ENCODE measurements around the gene GNA12.
"Not testable (repeated sequence)": the region's sequence is repeated elsewhere in the genome, so short reads cannot be mapped to it uniquely, and the experiment has no call there.

The GNA12 gene

DNA sequence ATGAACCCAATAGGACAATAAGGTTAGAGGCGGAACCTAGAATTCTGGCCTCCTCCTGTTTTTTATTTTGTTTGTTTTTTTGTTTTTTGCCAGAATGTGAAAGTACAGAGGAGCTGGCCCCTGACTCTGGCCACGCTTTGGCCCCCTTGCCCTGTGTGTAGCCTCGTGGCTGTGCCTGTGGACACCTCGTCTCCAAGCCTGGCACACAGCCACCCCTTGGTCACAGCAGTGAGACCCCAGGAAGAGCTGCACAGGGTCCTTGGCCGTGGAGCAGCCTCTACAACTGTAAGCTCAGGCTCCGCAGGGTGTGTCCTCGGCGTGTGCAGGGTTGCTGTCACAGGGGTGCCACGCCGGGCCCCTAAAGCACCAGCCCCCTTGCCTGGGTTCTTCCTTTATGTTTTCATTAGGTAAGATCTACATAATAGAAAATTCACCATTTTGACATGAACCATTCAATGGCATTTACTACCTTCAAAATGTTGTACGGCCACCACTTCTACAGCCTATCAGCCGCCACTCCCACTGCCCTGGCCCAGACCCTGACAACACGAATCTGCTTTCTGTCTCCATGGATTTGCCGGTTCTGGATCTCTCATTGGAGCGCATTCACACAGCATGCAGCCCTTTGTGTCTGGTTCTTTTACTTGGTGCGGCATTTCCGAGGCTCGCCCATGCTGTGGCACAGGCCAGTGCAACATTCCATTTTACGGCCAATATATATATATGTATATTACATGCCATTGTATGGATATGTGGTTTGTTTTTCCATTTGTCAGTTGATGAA lies 105.2 kb downstream of the GNA12 start:
- DNase-seq = no peak

DNA sequence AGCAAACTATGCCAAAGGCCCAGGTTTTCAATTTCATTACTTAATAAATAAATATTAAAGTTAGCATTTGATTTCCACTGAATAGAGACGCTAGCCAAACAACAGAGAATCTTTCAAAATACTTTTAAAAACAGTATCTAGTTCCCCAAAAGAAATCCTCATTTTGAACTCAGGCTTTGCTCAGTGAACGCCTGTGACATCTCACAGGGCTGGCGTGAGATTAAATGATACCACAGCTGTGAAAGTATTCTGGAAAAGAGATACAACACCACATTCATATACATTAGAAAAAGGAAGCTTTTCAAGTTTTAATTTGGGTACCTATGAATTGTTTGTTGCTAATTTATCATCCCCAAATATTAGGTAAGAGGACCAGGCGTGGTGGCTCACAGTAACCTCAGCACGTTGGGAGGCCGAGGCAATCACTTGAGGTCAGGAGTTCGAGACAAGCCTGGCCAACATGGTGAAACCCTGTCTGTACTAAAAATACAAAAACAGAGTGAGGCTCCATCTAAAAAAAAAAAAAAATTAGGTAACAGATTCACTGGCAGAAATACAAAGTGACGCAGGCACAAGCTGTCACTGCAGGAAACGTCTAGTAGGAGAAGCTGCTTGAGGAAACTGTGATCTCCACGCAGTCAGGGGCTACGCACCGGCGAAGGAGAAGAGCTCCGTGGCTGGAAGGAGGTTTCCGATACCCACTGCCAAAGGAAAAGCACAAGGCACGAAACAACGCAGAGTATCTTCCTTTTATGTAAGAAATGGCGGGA lies 106.2 kb downstream of the GNA12 start:
- no peak for DNase-seq

DNA sequence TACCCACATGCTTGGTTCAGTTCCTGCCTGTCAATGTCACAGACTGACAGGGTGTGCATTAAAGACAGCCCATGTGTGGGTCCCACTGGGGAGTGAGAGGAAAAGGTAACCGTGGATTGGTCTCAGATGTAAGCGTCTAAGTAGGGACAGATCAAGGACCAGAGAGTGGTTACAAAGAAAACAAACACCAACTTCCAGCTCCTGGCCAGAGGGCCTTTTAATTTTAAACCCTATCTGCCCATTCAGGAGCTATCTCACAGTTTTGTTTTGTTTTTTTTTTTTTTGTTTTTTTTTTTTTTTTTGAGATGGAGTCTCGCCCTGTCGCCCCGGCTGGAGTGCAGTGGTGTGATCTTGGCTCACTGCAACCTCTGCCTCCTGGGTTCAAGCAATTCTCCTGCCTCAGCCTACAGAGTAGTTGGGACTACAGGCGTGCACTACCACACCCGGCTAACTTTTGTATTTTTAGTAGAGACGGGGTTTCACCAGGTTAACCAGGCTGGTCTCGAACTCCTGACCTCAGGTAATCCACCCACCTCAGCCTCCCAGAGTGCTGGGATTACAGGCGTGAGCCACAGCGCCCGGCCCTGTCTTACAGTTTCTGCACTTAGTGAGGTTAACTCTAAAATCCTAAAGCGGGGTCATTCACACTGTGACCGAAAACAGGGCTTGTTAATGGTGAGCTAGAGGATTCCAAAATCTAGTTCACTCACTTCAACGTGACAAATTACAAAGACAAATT lies 106.9 kb downstream of the GNA12 start:
- DNase-seq = not testable (repeated sequence)

DNA sequence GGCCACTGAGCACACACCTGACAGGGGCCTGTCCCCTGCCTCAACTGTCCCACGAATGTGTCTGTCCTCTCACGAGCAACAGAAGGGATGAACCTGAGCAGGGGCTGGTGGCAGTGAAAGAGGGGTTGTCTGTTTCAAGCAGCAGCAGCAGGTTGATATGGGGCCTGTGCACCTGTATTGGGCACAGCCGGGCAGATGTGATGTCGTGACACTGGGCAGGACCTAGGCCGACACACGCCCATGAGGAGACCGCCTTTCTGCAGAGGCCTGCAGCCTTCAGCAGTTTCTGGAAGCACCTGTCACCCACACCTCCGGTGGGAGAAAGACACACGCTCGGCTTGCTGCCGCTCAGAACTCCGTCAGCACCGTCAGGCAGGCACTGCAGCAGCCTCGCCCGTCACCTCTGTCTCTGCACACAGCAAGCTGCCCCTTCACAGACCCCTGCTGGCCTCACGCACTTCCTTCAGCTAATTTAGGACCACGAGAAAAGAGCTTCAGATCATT lies 107.6 kb downstream of the GNA12 start:
- no peak for DNase-seq

DNA sequence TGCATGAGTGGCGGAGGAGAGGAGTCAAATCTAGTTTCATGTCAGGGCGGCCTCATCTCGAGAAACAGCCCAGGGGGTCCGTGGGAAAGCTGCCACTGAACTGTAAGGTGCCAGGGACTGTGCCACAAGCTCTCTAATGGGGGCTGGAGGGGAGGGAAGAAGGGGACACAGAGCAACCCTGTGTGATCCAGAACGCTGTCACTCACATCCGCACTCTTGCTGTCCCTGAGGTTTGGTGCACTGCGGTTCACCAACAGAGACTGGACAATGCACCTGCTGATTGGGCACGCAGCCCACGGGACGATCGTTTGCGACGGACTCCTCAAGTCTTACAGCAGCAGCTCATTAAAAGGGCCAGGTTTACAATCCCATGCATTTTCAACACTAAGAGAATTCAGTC lies 108.4 kb downstream of the GNA12 start:
- DNase-seq = no peak

DNA sequence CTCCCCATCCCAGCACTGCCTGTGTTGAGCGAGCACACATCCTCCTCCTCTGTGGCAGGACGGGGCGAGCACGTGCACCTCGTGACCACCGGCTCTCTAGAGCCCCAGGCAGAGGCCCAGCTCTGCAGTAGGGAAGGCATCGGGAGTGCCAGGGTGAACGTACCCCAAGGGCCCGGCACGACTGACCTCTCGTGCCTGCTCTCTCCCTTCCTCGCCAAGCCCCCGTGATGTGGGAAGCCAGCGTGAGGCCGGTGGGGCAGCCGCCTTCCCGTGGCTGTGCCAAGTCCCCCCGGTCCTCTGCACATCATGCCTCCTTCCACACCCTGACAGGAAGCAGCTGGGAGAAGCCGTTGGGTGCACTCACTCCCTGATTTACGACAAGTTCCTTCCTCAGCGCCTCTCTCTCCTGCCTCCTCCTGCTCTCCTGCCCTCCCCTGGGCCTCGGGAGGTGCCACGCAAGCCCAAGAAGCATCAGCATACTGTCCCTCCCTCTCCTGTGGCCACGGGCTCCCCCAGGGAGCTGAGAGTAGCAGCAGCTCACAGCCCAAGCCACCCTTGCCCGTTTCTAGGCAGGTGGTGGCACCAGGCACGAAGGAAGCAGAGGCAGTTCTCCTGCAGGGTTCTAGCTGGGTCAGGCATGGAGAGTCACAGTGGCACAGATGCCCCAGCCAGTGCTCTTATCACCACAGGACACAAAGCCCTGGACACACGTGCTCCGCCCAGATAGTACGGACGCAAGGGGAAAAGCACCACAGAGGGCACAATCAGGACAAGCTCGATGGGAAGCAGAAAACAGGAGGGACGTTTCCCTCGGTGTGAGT lies 109.1 kb downstream of the GNA12 start:
- no peak for DNase-seq

DNA sequence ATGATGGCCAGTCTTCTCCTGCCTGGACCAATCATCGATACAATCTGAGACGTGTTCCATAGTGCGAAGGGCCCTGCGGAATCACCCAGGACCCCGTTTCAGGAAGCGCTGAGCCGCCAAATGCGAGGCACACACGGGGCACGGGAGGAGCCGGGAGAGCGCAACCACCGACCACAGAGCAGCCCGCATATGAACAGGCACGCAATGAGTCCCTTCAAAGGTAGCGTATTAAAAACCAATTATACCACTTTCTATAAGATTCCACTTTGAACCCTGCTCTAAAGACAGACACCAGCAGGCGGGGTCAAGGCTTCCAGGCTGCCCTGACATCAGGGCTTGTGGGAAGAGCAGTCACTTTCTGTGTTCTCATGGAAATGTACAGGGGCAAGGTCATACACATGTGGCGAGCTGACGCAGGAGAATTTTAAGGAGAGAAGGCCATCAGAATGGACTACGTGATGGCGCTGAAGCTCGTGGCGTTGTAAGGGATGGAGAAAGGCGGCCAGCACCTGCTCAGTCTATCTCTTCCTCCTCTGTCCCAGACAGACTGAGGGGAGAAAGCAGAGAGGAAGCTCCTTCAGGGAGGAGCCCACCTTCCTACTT lies 109.9 kb downstream of the GNA12 start:
- no peak for DNase-seq

DNA sequence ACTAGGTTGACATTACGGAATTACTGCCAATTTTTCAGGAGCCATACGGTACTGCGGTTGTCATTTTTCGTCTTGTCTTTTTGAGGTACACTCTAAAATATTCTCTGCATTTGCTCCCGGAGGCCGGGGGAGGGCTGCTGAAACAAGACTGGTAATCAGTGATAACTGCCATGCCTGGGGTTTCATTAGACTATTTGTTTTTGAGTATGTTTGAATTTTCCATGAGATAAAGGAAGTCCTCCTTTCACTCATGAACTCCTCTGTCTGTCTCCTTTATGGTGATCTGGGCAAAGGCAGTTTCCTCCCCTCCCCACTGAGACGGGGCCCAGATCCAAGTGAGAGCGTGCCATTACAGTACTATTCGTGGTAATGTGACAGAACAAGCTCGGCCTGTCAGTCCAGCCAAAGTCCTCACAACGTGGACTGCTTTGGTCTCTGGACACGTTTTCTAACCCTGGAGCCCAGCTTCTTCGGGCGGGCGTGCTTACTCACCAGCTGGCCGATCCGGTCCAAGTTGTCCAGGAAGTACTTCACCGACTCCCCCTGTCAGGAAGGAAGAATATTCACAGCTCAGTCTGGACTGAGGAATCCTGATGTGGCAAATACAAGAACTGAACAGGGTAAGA lies 111.0 kb downstream of the GNA12 start:
- no peak for DNase-seq

DNA sequence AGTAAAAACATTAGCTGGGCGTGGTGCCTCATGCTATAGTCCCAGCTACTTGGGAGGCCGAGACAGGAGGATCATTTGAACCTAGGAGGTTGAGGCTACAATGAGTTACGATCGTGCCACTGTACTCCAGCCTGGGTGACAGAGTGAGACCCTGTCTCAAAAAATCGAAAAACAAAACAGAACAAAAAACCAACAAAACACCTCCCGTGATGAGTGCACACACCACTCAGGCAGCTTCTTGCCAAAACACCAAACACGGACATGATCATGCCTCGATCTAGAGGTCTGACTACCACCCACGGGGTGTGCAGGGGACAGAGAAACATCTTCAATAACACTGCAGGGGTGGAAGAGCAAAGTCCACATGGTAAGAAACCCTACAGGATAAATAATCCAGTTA lies 111.7 kb downstream of the GNA12 start:
- DNase-seq = no peak

DNA sequence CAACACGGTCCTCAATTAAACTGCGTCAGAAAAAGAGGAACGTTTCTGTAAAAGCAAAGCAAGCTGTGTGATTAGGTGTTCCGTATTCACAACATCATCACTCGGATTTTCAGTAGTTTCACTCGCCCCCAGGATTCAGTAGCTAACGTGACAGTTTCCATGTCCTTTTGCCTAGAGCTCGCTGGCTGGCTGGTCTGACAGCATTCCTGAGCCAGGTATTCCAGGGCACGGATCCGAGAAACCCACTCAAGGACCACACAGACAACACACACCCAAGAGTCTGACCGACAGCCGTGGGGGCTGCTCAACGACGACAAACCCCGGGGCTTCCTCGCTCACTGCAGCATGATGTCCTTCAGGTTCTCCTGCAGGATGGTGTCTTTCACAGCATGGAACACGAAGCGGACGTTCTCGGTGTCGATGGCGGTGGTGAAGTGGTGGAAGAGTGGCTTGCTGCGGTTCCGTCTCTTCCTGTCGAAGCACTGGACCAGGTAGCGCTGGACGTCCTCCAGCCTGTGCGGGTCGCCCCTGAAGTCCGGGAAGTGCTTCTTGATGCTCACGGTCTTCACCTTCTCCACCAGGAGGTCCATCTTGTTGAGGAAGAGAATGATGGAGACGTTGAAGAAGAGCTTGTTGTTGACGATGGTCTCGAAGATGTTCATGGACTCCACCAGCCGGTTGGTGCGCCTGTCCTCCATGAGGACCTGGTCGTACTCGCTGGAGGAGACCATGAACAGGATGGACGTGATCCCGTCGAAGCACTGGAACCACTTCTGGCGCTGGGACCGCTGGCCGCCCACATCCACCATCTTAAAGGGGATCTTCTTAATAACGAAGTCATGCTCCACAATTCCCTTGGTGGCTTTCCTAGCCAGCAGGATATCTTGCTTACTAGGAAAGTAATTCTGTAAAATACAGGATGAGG lies 113.0 kb downstream of the GNA12 start:
- no peak for DNase-seq

DNA sequence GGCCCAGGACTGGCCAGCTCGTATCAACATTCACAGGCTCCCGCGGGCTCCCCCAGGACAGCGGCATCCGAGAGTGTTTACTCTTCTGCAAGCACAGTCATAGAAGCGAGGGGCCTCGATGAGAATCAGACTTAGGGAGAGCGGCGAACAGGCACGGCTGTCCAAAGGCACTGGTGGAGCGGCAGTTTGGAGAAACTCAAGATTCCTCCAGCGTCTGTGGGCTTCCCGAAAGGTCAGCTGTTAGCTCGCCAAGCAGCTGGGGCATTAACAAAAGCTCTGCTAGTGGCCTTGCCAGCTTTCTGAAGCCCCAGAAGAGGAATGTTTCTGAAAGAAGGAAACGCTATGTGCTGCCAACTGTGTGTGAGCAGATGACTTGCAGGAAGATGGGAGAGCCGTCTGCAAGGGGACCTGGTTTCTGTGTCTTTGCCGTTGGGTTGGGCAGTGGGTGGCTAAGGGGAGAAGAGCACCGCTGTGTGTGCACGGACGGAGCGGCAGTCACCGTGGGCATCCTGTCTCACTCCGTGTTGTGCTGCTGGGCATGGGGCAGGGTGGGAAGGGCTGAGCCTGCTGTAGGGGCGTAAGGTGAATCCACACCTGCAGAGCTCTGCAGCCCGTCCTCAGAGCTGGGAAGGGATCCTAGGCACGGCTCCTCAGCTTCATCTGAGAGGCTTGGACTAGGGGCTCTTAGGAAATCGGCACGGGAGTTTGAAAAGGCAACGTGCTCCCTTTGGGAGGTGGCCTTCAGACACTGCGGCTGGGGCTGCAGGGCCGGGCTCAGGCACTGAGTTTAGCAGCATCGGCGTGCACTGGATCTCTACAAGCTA lies 114.0 kb downstream of the GNA12 start:
- no peak for DNase-seq

DNA sequence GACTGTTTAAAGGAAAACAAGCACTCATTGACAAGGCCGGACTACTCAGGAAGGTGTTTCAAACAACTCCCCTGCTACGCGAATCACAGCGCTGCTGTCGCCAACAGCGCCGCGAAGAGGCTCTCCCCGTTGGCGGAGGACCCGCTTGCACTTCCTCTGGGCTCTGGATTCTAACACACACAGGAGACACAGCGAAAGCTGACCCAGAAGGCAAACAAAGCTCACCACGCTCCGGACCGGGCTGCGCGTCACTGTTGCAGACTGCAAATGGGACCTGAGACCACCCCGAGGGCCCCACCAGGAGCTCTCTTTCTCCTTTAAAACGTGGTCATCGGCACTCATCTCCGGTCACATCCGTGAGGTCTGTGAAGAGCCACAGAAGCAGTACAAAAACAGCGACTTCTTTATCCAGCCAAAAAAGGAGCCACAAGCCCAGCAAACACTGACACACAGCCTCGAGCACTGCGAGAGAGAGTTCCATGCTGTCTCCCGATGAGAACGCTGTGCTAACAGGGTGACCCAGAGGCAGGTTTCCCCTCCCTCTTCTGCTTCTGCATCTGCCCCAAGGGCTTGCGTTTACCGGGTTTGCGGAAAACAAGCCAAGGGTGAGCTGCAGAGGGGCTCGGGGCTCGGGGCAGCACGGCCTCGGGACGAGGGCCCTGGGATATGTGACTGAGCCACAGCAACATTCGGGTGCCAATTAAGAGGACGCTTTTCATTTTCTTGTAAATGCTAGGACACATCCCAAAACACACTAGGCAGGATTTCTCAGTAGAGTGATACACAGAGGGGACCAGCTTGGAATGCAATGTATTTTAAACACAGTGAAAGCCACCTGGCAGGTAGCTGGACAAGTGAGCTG lies 114.8 kb downstream of the GNA12 start:
- no peak for DNase-seq

DNA sequence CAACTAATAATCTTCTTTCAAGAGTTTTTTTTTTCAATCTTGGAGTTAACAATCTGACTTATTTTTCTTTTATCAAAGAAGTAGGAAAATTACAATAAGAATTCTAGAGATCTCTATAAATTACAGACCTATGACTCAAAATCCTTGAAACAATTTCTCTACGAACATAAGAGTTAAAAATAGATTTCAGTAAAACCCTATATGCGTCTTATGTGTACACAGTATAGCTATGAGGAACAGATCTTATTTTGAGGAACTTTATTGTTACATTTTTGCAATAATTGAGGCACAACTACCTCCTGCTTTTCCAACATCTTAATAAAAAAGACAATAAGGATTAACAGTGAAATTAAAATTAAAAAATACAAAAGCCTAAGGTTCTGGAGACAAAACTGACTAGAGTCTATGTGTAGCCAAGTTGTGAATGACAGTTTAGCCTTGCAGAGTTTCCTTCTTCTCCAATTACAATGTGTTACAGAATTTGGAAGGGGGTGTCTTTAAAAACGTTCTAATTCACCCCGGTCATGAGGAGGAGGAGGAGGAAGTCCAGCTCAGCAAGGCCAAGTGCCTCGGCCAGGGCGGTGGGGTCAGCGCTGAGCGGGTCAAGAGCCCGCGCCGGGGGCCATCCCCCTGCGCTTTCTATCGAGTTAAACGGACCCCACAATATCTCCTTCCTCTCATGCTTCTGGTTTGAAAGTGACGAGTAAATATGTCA lies 115.6 kb downstream of the GNA12 start:
- no peak for DNase-seq

DNA sequence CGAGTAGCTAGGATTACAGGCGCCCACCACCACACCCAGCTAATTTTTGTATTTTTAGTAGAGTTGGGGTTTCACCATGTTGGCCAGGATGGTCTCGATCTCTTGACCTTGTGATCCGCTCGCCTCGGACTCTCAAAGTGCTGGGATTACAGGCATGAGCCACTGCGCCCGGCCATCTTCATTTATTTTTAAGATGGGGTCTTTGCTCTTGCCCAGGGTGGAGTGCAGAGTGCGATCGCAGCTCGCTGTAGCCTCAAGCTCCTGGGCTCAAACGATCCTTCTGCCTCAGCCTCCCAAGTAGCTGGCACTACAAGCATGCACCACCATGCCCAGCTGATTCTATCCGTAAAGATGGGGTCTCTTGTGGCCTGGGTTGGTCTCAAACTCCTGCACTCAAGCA lies 116.9 kb downstream of the GNA12 start:
- not testable (repeated sequence) for DNase-seq

DNA sequence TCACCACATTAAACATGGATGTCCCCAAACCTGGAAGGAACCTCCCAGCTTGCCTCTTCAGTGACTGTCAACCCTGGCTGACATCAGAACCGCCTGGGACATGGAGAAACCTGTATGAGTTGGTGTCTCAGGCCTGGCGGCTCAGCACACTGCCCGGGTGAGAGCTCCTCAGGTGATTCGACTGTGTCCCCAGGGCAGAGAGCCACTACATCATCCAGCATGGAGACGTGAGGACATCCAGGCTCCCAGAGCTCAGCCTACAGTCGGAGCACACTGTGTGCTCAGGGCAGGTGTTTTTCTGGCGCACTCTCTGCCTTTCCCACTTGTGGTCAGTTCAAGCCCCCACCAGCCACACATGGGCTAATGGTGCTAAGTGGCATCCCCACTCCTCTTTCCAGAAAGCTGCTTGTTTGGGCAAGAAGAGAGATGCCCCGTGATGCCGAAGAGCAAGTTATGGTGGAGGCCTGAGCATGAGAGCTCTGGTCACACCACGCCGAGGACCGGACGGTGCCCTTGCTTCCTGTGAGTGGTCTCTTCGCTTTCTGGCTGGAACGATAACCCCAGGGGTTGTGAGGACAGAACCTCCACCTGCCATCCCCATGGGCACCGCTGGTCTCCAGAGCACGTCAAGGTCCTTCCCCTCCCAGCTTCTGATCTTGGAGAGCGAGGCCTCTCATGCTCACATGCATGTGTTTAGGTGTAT lies 117.6 kb downstream of the GNA12 start:
- no peak for DNase-seq

DNA sequence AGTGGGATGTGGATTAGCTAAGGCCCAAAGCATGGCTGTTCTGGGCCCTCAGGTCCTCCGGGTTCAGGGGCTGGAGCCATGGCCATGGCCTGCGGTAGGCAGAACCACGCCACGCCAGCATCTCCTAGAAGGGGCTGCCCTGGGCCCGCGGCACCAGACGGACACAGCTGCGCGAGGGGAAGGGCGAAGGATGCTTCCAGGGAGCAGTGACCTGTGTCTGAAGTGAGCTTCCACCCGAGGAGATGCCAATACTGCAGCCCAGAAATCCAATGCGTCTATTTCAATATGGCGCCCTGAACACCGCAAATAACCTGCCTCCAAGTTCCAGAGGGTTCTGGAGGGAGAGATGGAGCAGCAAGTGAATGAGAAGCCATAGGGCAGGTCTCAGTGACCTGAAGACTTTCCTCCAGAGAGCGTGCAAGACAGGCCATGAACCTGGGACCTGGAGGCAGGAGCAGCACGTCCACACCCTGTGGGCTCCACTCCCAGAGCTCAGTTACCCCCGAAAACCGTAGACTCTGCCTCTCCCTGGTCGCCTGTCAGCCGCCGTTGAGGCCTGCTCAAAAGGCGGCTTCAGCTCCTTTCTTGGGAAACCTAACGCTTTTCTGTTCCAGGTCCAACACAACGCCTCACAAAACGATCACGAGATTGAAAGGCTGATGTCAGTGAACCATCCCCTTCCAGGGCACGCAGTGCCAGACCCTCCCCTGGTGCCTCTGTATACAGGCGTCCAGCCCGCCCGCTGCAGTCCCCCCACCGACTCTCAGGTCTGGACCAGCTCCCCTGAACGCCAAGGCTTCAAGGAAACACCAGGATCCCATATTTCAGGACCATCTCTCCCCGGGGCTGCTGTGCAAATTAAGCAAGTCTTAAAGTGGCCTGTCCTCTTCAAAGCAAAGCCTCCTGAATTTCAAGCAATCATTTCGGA lies 118.7 kb downstream of the GNA12 start:
- DNase-seq = no peak

Measured in NCI-H524 (cell line).